ENCODE data around the gene TREX2. TPM values are rescaled to one million over a fixed set of nuclear protein-coding genes. Genes with fewer than 3 reads are reported as not detected.

The TREX2 gene
- total RNA-seq, 1 experiment from 2014 or later = 1.1 TPM

GRCh38 chrX:153421856-153422255 lies 24.0 kb downstream of the TREX2 start:
- no peak overlapping the region for H4K5ac ChIP-seq (ENCODE audit: insufficient read length, low read depth, low read length)
- no peak for DNase-seq
- no peak overlapping the region for H4K91ac ChIP-seq (ENCODE audit: insufficient read length, low read depth, low read length)
- H3K4me3 Mint-ChIP-seq = no peak overlapping the region
- H3K4me2 ChIP-seq (ENCODE audit: insufficient read depth, insufficient read length, low read length) = no peak overlapping the region
- H3K36me3 Mint-ChIP-seq (ENCODE audit: insufficient read depth in 1 of 3, low read depth in 3 of 3) = peaks cover 2 to 6% (median 4%) of the 10 kb centered on the region in 3 experiments; a peak in 4 of 7 replicates
- no peak overlapping the region for H2BK15ac ChIP-seq (ENCODE audit: low read depth, low read length)
- no peak overlapping the region for H2AFZ ChIP-seq (ENCODE audit: low read length)
- H2AK5ac ChIP-seq (ENCODE audit: insufficient read length, low read length) = no peak overlapping the region
- no peak overlapping the region for H2BK120ac ChIP-seq (ENCODE audit: low read depth, low read length, poor library complexity, severe bottlenecking)
- H3K18ac ChIP-seq (ENCODE audit: insufficient read length, low read depth, low read length) = no peak overlapping the region
- no peaks in the 10 kb centered on the region for H3K79me1 ChIP-seq (ENCODE audit: insufficient read depth, low read depth, low read length, poor library complexity, severe bottlenecking)
- H3K4me1 ChIP-seq (ENCODE audit: insufficient read depth, low read length) = no peaks in the 10 kb centered on the region
- no peaks in the 10 kb centered on the region for H3K27me3 ChIP-seq (ENCODE audit: insufficient read depth, low read length)
- H2BK12ac ChIP-seq (ENCODE audit: insufficient read length, low read depth, low read length) = no peak overlapping the region
- no peaks in the 10 kb centered on the region for H3K23me2 ChIP-seq (ENCODE audit: insufficient read length, low read depth, low read length, poor library complexity, severe bottlenecking)
- no CpG with 5 or more reads among the region's 18 CpGs for WGBS (ENCODE audit: extremely low coverage, insufficient read length, low lambda C conversion rate)
- H3K27ac Mint-ChIP-seq = no peak overlapping the region
- H3K27ac ChIP-seq (ENCODE audit: insufficient read length, low read depth, low read length) = no peak overlapping the region
- H3K9me3 Mint-ChIP-seq = peaks cover 75 to 76% of the 10 kb centered on the region in 2 experiments
- H3T11ph ChIP-seq (ENCODE audit: low read length) = no peak overlapping the region
- H3K14ac ChIP-seq (ENCODE audit: insufficient read depth, low read length) = no peak overlapping the region
- no peaks in the 10 kb centered on the region for H3K79me2 ChIP-seq (ENCODE audit: insufficient read depth, low read length)
- H4K20me1 ChIP-seq (ENCODE audit: control insufficient read depth, insufficient read depth, insufficient read length) = no peaks in the 10 kb centered on the region
- H3K27me3 Mint-ChIP-seq (ENCODE audit: low read depth) = no peaks in the 10 kb centered on the region; the same call in none of the 2 replicates
- H2BK20ac ChIP-seq (ENCODE audit: low read depth, low read length, poor library complexity, severe bottlenecking) = no peak overlapping the region
- no peak overlapping the region for H3K23ac ChIP-seq (ENCODE audit: insufficient read length, low read depth, low read length)
- no peak overlapping the region for H3K56ac ChIP-seq (ENCODE audit: insufficient read length, low read depth, low read length)
- no peak overlapping the region for H3K9ac ChIP-seq (ENCODE audit: extremely low read depth, insufficient read length, low read length)
- no peak overlapping the region for H2BK5ac ChIP-seq (ENCODE audit: insufficient read length, low read length)
- peaks cover 2 to 14% of the 10 kb centered on the region in 2 experiments; a peak in 3 of 4 replicates for H3K4me1 Mint-ChIP-seq
- H3K9me3 ChIP-seq (ENCODE audit: control insufficient read depth, low read depth, low read length) = peaks cover 64% of the 10 kb centered on the region
- H3K4ac ChIP-seq (ENCODE audit: low read depth, low read length) = no peak overlapping the region
- TF ChIP-seq CTCF (conservative IDR thresholded peaks at IDR 0.05) = no peak
- H4K8ac ChIP-seq (replicated peaks; ENCODE audit: insufficient read length, low read depth, low read length) = no peak overlapping the region

Data from H9 (cell line).